NB4 (cell line): ENCODE results near the gene SLC2A9.

Experiments
- MAX ChIP-seq: IDR thresholded peaks from 2 replicates; pipeline ENCODE4 v1.6.1; 2011; ENCODE audit warnings: low read depth, low read length
- MYC ChIP-seq: IDR thresholded peaks from 2 replicates; pipeline ENCODE4 v1.6.1; 2011; ENCODE audit warnings: low read depth, low read length
- POLR2A ChIP-seq: IDR thresholded peaks from 2 replicates; pipeline ENCODE4 v1.6.1; 2011; ENCODE audit warnings: mild to moderate bottlenecking; ENCODE audit not compliant: insufficient read length; ENCODE audit errors: extremely low read depth

GRCh38 chr4:10050721-10051120 is 29.4 kb upstream of the SLC2A9 start:
- TF ChIP-seq MAX, result no peak
- TF ChIP-seq POLR2A, result no peak
- no peak for TF ChIP-seq MYC
